ENCODE results near the gene TIMM44.
"Not testable (repeated sequence)": the region's sequence is repeated elsewhere in the genome, so short reads cannot be mapped to it uniquely, and the experiment has no call there.

Gene TIMM44

GRCh38 chr19:7976461-7976860 is 33.0 kb upstream of the TIMM44 start:
- DNase-seq (ENCODE audit: low read depth) = no peak

DNA sequence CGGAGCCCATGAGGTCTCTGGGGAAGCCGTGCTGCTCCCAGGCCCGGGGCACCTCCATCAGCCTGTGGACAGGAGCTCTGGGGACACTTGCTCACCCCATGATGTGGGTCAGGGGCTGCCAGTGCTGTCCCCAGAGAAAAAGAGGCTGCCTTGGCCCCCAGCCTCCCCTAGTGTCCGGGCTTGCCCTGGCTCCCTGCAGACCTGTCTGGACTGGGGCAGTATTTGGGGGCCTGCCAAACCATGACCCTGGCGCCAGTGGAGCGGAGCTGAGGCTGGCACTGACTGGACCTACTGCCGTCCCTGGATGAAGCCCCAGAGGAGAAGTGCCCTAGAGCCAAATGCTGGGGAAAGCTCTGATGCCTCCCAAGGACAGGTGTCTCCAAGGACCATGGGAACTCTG is 31.6 kb upstream of the TIMM44 start:
- no peak for DNase-seq (ENCODE audit: low read depth)

GRCh38 chr19:7973883-7974282 is 30.4 kb upstream of the TIMM44 start:
- DNase-seq (ENCODE audit: low read depth) = no peak

- DNase-seq (ENCODE audit: low read depth) = no peak
These were observed 28.4 kb upstream of the TIMM44 start for GRCh38 chr19:7971553-7972520.

- peak; percentile 10 for DNase-seq (ENCODE audit: low read depth)
These were observed 27.4 kb upstream of the TIMM44 start for GRCh38 chr19:7970716-7971448.

- no peak for DNase-seq (ENCODE audit: low read depth)
These were observed 26.1 kb upstream of the TIMM44 start for GRCh38 chr19:7969555-7969939.

DNA sequence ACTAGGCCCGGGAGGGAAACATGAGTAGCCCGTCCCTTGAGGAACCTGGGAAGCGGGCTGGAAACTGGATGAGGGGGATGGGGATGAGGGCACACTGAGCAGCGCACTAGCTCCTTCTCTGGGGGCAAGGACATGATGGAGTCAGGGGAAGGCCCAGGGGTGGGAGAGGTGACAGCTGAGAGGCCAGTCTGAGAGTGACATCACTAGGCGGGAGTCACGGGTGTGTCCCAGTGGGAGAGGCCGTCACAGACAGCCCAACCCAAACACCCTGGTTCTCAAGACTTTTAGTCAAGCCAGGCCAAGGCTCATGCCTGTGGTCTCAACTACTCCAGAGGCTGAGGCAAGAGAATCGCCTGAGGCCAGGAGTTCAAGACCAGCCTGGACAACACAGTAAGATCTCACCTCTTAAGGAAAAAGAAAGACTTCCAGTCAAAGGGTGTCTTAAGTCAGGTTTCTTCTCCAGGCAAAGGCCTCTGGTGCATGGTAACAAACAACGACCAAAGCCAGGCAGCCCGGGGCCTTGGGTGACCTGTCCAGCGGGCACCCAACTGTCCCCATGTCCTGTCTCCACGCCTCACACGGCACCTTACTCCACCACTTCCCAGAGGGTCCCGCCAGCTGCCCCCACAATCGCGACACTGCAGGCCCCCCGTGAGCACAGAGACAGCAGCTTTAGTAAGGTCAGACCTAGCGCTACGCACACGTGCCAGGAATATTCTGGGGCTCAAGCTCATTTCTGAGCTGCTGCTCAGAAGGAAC is 25.5 kb upstream of the TIMM44 start:
- DNase-seq (ENCODE audit: low read depth) = no peak

GRCh38 chr19:7968008-7968795 is 24.7 kb upstream of the TIMM44 start:
- DNase-seq (ENCODE audit: low read depth) = no peak

- no peak for DNase-seq (ENCODE audit: low read depth)
These were observed 22.6 kb upstream of the TIMM44 start for GRCh38 chr19:7965921-7966665.

GRCh38 chr19:7965259-7965841 is 21.9 kb upstream of the TIMM44 start:
- DNase-seq (ENCODE audit: low read depth) = no peak

DNA sequence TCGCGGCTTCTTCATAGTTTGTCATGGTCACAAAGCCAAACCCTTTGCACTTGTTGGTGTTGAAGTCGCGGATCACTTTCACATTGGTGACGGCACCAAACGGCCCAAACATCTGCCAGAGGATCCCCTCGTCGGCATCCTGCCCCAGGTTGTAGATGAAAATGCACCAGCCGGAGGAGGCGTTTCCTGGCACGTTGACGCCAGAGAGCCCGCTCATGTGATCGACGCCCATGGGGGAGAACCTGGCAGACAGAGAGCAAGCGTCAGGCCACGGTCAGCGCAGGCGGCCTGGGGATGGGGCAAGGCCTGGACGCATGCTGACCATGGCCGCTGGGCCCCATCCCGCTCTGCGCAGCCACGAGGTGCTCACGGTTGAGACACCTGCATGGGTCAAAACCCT is 20.1 kb upstream of the TIMM44 start:
- no peak for DNase-seq (ENCODE audit: low read depth)

DNA sequence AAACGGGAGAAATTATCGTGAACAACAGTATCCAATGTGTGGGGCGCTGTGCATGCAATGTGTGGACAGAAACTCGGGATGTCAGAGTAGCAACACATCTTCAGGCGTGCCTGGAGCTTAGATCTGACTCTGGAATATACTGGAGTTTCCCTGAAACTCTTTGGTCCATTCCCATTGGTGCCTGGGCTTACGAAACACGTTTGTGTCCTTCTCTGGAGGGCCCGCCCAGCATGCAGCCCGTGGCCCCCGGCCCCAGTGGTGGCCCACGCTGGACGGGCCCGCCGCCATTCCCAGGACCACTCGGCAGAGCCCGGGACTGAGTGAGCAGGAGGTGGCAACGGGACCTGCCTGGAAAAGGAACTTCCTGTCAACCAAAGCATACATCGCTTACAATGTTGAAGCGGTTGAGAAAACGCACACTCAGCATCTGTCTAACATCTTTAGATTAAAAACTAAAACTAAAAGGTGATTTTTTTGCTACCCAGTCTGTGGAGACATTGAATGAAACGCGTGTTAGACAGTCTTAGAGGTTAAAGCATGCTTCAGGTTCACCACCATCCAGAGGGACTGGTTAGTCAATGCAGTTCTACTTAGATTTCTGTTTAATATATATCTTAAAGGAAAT is 19.3 kb upstream of the TIMM44 start:
- no peak for DNase-seq (ENCODE audit: low read depth)

DNA sequence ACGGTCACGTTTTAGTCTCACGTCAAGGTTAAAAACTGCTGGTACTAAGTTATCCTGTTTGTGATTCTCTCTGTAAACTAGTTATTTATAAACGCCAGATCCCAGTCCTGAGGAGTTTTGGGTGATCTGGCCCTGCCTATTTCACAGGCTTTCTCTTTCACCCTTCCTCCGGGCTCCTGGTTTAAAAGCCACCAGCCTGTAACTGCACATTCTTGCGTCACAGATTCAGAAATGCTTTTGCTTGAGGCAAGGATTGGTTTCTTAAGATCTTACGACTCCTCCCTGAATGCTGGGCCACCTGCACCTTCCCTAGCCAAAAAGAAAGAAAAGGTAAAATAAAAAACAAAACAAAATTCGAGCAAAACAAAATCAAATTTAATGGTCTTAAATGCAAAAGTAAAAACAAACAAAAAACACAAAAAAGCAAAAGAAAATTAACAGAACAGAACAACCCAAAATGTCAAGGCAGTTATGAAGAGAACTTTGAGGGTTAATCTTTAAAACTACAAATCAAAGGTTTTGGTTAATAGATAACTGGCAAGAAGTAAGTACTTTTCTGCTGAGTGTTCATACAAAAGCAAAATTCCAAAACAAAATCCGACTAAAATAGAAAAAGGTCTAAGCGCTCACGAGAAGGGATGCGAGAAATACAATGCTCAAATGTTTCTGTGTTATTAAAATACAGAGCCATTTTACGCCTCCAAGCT is 18.6 kb upstream of the TIMM44 start:
- no peak for DNase-seq (ENCODE audit: low read depth)

- DNase-seq (ENCODE audit: low read depth) = not testable (repeated sequence)
These were observed 17.6 kb upstream of the TIMM44 start for GRCh38 chr19:7961082-7961481.

- DNase-seq (ENCODE audit: low read depth) = no peak
These were observed 15.7 kb upstream of the TIMM44 start for GRCh38 chr19:7959211-7959610.

DNA sequence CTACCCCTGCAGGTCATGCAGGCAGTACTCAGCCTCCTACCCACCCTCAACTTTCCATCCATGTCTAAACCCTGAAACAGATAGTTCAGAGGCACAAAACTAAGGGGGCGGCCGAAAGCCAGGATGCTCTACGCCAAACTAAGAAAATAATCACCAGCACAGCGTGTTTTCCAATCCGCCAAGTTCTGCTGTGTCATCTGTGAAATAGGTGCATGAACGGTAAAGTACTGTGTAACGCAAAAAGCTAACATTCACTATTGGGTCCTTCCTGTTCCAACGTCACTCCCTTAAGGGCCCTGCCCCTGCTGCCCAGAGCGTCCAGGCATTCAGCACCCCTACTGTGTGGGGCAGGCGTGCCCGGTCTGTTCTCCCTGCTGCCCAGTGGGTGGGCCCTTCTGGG is 12.2 kb upstream of the TIMM44 start:
- DNase-seq (ENCODE audit: low read depth) = no peak

GRCh38 chr19:7953576-7953975 is 10.1 kb upstream of the TIMM44 start:
- DNase-seq (ENCODE audit: low read depth) = no peak

DNA sequence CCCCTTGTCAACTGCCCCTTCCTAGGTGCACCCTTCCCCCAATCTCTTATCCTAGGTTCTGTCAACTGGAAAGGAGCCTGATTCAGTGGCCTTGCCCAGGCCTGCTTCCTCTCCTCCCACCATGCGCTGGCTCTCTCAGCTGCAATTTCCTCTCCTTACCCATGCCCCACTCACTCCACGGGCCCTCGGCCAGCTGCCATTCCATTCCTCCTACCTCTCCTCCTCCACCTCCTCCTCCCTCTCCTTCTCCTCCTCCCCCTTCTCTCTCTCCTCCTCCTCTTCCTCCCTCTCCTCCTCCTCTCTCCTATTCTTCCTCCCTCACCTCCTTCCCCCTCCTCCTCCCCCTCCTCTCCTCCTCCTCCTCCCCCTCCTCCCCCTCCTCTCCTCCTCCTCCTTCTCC is 9.6 kb upstream of the TIMM44 start:
- no peak for DNase-seq (ENCODE audit: low read depth)

- DNase-seq (ENCODE audit: low read depth) = no peak
These were observed 4.5 kb upstream of the TIMM44 start for GRCh38 chr19:7947939-7948338.
